Spleen (tissue), 7 donors: Measurements from ENCODE around the gene CUL1.
"Not testable (repeated sequence)": the region's sequence is repeated elsewhere in the genome, so short reads cannot be mapped to it uniquely, and the experiment has no call there.

Experiments used
- CTCF ChIP-seq, 11 experiments: fragments of 200-600 bp in 7 of 11; fragments of 450-650 bp in 4 of 11; sonication (generic) in 4 of 11; IDR thresholded peaks in 8 of 11; conservative IDR thresholded peaks in 3 of 11; 1 replicate in 7 of 11; 2 replicates in 4 of 11; pipeline versions ENCODE4 v1.4.0 to v1.8.0; 2016 to 2021; ENCODE audit warnings: antibody characterized with exemption in 11 of 11, inconsistent platforms in 4 of 11, mild to moderate bottlenecking in 1 of 11
- POLR2A ChIP-seq, 3 donors: fragments of 450-650 bp; IDR thresholded peaks; one replicate each; pipeline ENCODE4 v1.5.1; 2017; ENCODE audit warnings: antibody characterized with exemption in 3 of 3, mild to moderate bottlenecking in 1 of 3
- donor health status: DM: no; HTN: no; CAD: no; lungs with moderate emphysema.
- donor health status: DM: no; HTN: no; CAD: no.
- donor health status: DM: no; HTN: no; CAD: no.

GRCh38 chr7:148703671-148703962, 4.9 kb downstream of the CUL1 start:
- TF ChIP-seq POLR2A (IDR thresholded peaks at IDR 0.05); CTCF (IDR thresholded peaks at IDR 0.05 in 8 of 11, conservative IDR thresholded peaks at IDR 0.05 in 3 of 11): not testable (repeated sequence)
